ENCODE data around the gene DIAPH2.

Gene DIAPH2

GRCh38 chrX:97609938-97610337 is 925.3 kb downstream of the DIAPH2 start:
- no peaks in the 10 kb centered on the region for H3K9me3 ChIP-seq (ENCODE audit: control insufficient read depth, insufficient read depth, low read length)
- no peaks in the 10 kb centered on the region for H3K4me1 ChIP-seq (ENCODE audit: control insufficient read depth, insufficient read depth, low read length)
- H3K4me3 ChIP-seq (ENCODE audit: low read depth, low read length), result no peak overlapping the region
- H3K27me3 ChIP-seq (ENCODE audit: control insufficient read depth, insufficient read depth, low read length), result no peaks in the 10 kb centered on the region; the same call in 1 of the 2 replicates
- H3K9ac ChIP-seq (ENCODE audit: low read depth, low read length), result no peak overlapping the region
- no peak overlapping the region for H3K27ac ChIP-seq (ENCODE audit: low read depth, low read length)
- H3K36me3 ChIP-seq (ENCODE audit: control insufficient read depth, insufficient read depth, low read length), result no peaks in the 10 kb centered on the region

GRCh38 chrX:97616883-97617530 is 932.4 kb downstream of the DIAPH2 start:
- H3K4me1 ChIP-seq (ENCODE audit: control insufficient read depth, insufficient read depth, low read length), result no peaks in the 10 kb centered on the region
- H3K27me3 ChIP-seq (ENCODE audit: control insufficient read depth, insufficient read depth, low read length), result no peaks in the 10 kb centered on the region; the same call in 1 of the 2 replicates
- no peak overlapping the region for H3K4me3 ChIP-seq (ENCODE audit: low read depth, low read length)
- H3K36me3 ChIP-seq (ENCODE audit: control insufficient read depth, insufficient read depth, low read length), result no peaks in the 10 kb centered on the region
- no peaks in the 10 kb centered on the region for H3K9me3 ChIP-seq (ENCODE audit: control insufficient read depth, insufficient read depth, low read length)
- no peak overlapping the region for H3K27ac ChIP-seq (ENCODE audit: low read depth, low read length)
- H3K9ac ChIP-seq (ENCODE audit: low read depth, low read length), result no peak overlapping the region

- Histone ChIP-seq H3K27ac (ENCODE audit: low read depth, low read length) (no peak overlapping the region), H3K9ac (ENCODE audit: low read depth, low read length) (no peak overlapping the region), H3K27me3 (ENCODE audit: control insufficient read depth, insufficient read depth, low read length) (no peaks in the 10 kb centered on the region; the same call in 1 of the 2 replicates), H3K9me3 (ENCODE audit: control insufficient read depth, insufficient read depth, low read length) (no peaks in the 10 kb centered on the region), H3K36me3 (ENCODE audit: control insufficient read depth, insufficient read depth, low read length) (no peaks in the 10 kb centered on the region), H3K4me3 (ENCODE audit: low read depth, low read length) (no peak overlapping the region), H3K4me1 (ENCODE audit: control insufficient read depth, insufficient read depth, low read length) (no peaks in the 10 kb centered on the region)
These were observed 934.9 kb downstream of the DIAPH2 start for GRCh38 chrX:97619499-97619898.

- no peaks in the 10 kb centered on the region; the same call in 1 of the 2 replicates for H3K27me3 ChIP-seq (ENCODE audit: control insufficient read depth, insufficient read depth, low read length)
- H3K36me3 ChIP-seq (ENCODE audit: control insufficient read depth, insufficient read depth, low read length), result no peaks in the 10 kb centered on the region
- H3K4me3 ChIP-seq (ENCODE audit: low read depth, low read length), result no peak overlapping the region
- no peak overlapping the region for H3K9ac ChIP-seq (ENCODE audit: low read depth, low read length)
- no peaks in the 10 kb centered on the region for H3K9me3 ChIP-seq (ENCODE audit: control insufficient read depth, insufficient read depth, low read length)
- no peaks in the 10 kb centered on the region for H3K4me1 ChIP-seq (ENCODE audit: control insufficient read depth, insufficient read depth, low read length)
- H3K27ac ChIP-seq (ENCODE audit: low read depth, low read length), result no peak overlapping the region
These were observed 937.5 kb downstream of the DIAPH2 start for GRCh38 chrX:97622111-97622510.

GRCh38 chrX:97628326-97628725 is 943.7 kb downstream of the DIAPH2 start:
- H3K36me3 ChIP-seq (ENCODE audit: control insufficient read depth, insufficient read depth, low read length), result no peaks in the 10 kb centered on the region
- no peak overlapping the region for H3K4me3 ChIP-seq (ENCODE audit: low read depth, low read length)
- no peak overlapping the region for H3K27ac ChIP-seq (ENCODE audit: low read depth, low read length)
- no peaks in the 10 kb centered on the region for H3K27me3 ChIP-seq (ENCODE audit: control insufficient read depth, insufficient read depth, low read length)
- peaks cover 10% of the 10 kb centered on the region for H3K4me1 ChIP-seq (ENCODE audit: control insufficient read depth, insufficient read depth, low read length)
- no peaks in the 10 kb centered on the region for H3K9me3 ChIP-seq (ENCODE audit: control insufficient read depth, insufficient read depth, low read length)
- H3K9ac ChIP-seq (ENCODE audit: low read depth, low read length), result no peak overlapping the region

- no peaks in the 10 kb centered on the region for H3K36me3 ChIP-seq (ENCODE audit: control insufficient read depth, insufficient read depth, low read length)
These were observed 944.4 kb downstream of the DIAPH2 start for GRCh38 chrX:97628807-97629596.

GRCh38 chrX:97629597-97629985 is 944.9 kb downstream of the DIAPH2 start:
- H3K36me3 ChIP-seq (ENCODE audit: control insufficient read depth, insufficient read depth, low read length), result no peaks in the 10 kb centered on the region
- peaks cover 23% of the 10 kb centered on the region for H3K4me1 ChIP-seq (ENCODE audit: control insufficient read depth, insufficient read depth, low read length)
- no peak overlapping the region for H3K4me3 ChIP-seq (ENCODE audit: low read depth, low read length)
- no peaks in the 10 kb centered on the region for H3K9me3 ChIP-seq (ENCODE audit: control insufficient read depth, insufficient read depth, low read length)
- H3K9ac ChIP-seq (ENCODE audit: low read depth, low read length), result no peak overlapping the region
- H3K27me3 ChIP-seq (ENCODE audit: control insufficient read depth, insufficient read depth, low read length), result no peaks in the 10 kb centered on the region
- H3K27ac ChIP-seq (ENCODE audit: low read depth, low read length), result no peak overlapping the region

More at GRCh38 chrX:97628807-97629596, 944.4 kb downstream of the DIAPH2 start:
- H3K4me3 ChIP-seq (ENCODE audit: low read depth, low read length), result no peak overlapping the region
- no peaks in the 10 kb centered on the region for H3K27me3 ChIP-seq (ENCODE audit: control insufficient read depth, insufficient read depth, low read length)
- no peak overlapping the region for H3K27ac ChIP-seq (ENCODE audit: low read depth, low read length)
- no peak overlapping the region for H3K9ac ChIP-seq (ENCODE audit: low read depth, low read length)
- peaks cover 17% of the 10 kb centered on the region for H3K4me1 ChIP-seq (ENCODE audit: control insufficient read depth, insufficient read depth, low read length)
- no peaks in the 10 kb centered on the region for H3K9me3 ChIP-seq (ENCODE audit: control insufficient read depth, insufficient read depth, low read length)

GRCh38 chrX:97633798-97634197 is 949.2 kb downstream of the DIAPH2 start:
- H3K9me3 ChIP-seq (ENCODE audit: control insufficient read depth, insufficient read depth, low read length), result no peaks in the 10 kb centered on the region
- 0 out of 2 replicates have a peak, but pooled peaks cover 3% of the 10 kb centered on the region for H3K27me3 ChIP-seq (ENCODE audit: control insufficient read depth, insufficient read depth, low read length)
- peaks cover 53% of the 10 kb centered on the region for H3K4me1 ChIP-seq (ENCODE audit: control insufficient read depth, insufficient read depth, low read length)
- no peak overlapping the region for H3K9ac ChIP-seq (ENCODE audit: low read depth, low read length)
- no peaks in the 10 kb centered on the region for H3K36me3 ChIP-seq (ENCODE audit: control insufficient read depth, insufficient read depth, low read length)
- no peak overlapping the region for H3K4me3 ChIP-seq (ENCODE audit: low read depth, low read length)
- H3K27ac ChIP-seq (ENCODE audit: low read depth, low read length), result no peak overlapping the region

GRCh38 chrX:97636473-97637140 is 952.0 kb downstream of the DIAPH2 start:
- Histone ChIP-seq H3K9ac (ENCODE audit: low read depth, low read length) (no peak overlapping the region), H3K27me3 (ENCODE audit: control insufficient read depth, insufficient read depth, low read length) (0 out of 2 replicates have a peak, but pooled peaks cover 3% of the 10 kb centered on the region), H3K9me3 (ENCODE audit: control insufficient read depth, insufficient read depth, low read length) (no peaks in the 10 kb centered on the region), H3K4me1 (ENCODE audit: control insufficient read depth, insufficient read depth, low read length) (peaks cover 67% of the 10 kb centered on the region), H3K4me3 (ENCODE audit: low read depth, low read length) (no peak overlapping the region), H3K36me3 (ENCODE audit: control insufficient read depth, insufficient read depth, low read length) (no peaks in the 10 kb centered on the region), H3K27ac (ENCODE audit: low read depth, low read length) (no peak overlapping the region)

- H3K27me3 ChIP-seq (ENCODE audit: control insufficient read depth, insufficient read depth, low read length), result 0 out of 2 replicates have a peak, but pooled peaks cover 3% of the 10 kb centered on the region
- H3K9ac ChIP-seq (ENCODE audit: low read depth, low read length), result no peak overlapping the region
- no peak overlapping the region for H3K4me3 ChIP-seq (ENCODE audit: low read depth, low read length)
- no peak overlapping the region for H3K27ac ChIP-seq (ENCODE audit: low read depth, low read length)
- no peaks in the 10 kb centered on the region for H3K36me3 ChIP-seq (ENCODE audit: control insufficient read depth, insufficient read depth, low read length)
- H3K9me3 ChIP-seq (ENCODE audit: control insufficient read depth, insufficient read depth, low read length), result no peaks in the 10 kb centered on the region
- peaks cover 67% of the 10 kb centered on the region for H3K4me1 ChIP-seq (ENCODE audit: control insufficient read depth, insufficient read depth, low read length)
These were observed 952.6 kb downstream of the DIAPH2 start for GRCh38 chrX:97637289-97637688.

- Histone ChIP-seq H3K36me3 (ENCODE audit: control insufficient read depth, insufficient read depth, low read length) (no peaks in the 10 kb centered on the region), H3K27ac (ENCODE audit: low read depth, low read length) (peak overlapping the region; percentile 72), H3K27me3 (ENCODE audit: control insufficient read depth, insufficient read depth, low read length) (0 out of 2 replicates have a peak, but pooled peaks cover 3% of the 10 kb centered on the region), H3K9me3 (ENCODE audit: control insufficient read depth, insufficient read depth, low read length) (no peaks in the 10 kb centered on the region), H3K9ac (ENCODE audit: low read depth, low read length) (no peak overlapping the region), H3K4me3 (ENCODE audit: low read depth, low read length) (no peak overlapping the region), H3K4me1 (ENCODE audit: control insufficient read depth, insufficient read depth, low read length) (peaks cover 53% of the 10 kb centered on the region)
These were observed 954.0 kb downstream of the DIAPH2 start for GRCh38 chrX:97638621-97639020.

Measured in HUES48 (cell line).